Activated CD8-positive, alpha-beta memory T cell treated with anti-CD3 and anti-CD28 coated beads for 48 hours (primary cell): ENCODE measurements around the gene PRLR.
"Not testable (repeated sequence)": the region's sequence is repeated elsewhere in the genome, so short reads cannot be mapped to it uniquely, and the experiment has no call there.

Source experiments
- DNase-seq, 3 experiments: peaks; one replicate each; pipeline ENCODE4 v3.0.0-alpha.2; 2020; ENCODE audit warnings: low read depth in 2 of 3, low spot score in 2 of 3

PRLR gene

GRCh38 chr5:35198075-35198474 is 32.2 kb downstream of the PRLR start:
- DNase-seq = no peak

- DNase-seq = no peak
These were observed 32.9 kb downstream of the PRLR start for GRCh38 chr5:35197351-35197750.

GRCh38 chr5:35195472-35195852 is 34.8 kb downstream of the PRLR start:
- no peak for DNase-seq

GRCh38 chr5:35194635-35195471 is 35.4 kb downstream of the PRLR start:
- no peak for DNase-seq

- no peak for DNase-seq
These were observed 37.8 kb downstream of the PRLR start for GRCh38 chr5:35192506-35192905.

- not testable (repeated sequence) for DNase-seq
These were observed 40.5 kb downstream of the PRLR start for GRCh38 chr5:35189801-35190200.

- no peak for DNase-seq
These were observed 42.2 kb downstream of the PRLR start for GRCh38 chr5:35188031-35188457.

- DNase-seq = not testable (repeated sequence)
These were observed 42.7 kb downstream of the PRLR start for GRCh38 chr5:35187621-35188020.

GRCh38 chr5:35186749-35187148 is 43.5 kb downstream of the PRLR start:
- DNase-seq = no peak

GRCh38 chr5:35185518-35185917 is 44.8 kb downstream of the PRLR start:
- DNase-seq = no peak

GRCh38 chr5:35183556-35183955 is 46.7 kb downstream of the PRLR start:
- DNase-seq = no peak

- DNase-seq = no peak
These were observed 47.3 kb downstream of the PRLR start for GRCh38 chr5:35182910-35183535.

GRCh38 chr5:35182486-35182885 is 47.8 kb downstream of the PRLR start:
- no peak for DNase-seq

GRCh38 chr5:35180046-35180445 is 50.2 kb downstream of the PRLR start:
- DNase-seq = no peak

- no peak for DNase-seq
These were observed 52.5 kb downstream of the PRLR start for GRCh38 chr5:35177783-35178182.

GRCh38 chr5:35172533-35172932 is 57.8 kb downstream of the PRLR start:
- DNase-seq = no peak

GRCh38 chr5:35171991-35172390 is 58.3 kb downstream of the PRLR start:
- no peak for DNase-seq

GRCh38 chr5:35171078-35171477 is 59.2 kb downstream of the PRLR start:
- DNase-seq = no peak

GRCh38 chr5:35166043-35166442 is 64.2 kb downstream of the PRLR start:
- no peak for DNase-seq

- DNase-seq = no peak
These were observed 65.3 kb downstream of the PRLR start for GRCh38 chr5:35164860-35165542.

- no peak for DNase-seq
These were observed 66.6 kb downstream of the PRLR start for GRCh38 chr5:35163710-35164033.
